HCT116 (cell line): ENCODE data around the gene FGD4. TPM values are rescaled to one million over a fixed set of nuclear protein-coding genes. Genes with fewer than 3 reads are reported as not detected.

Experiments used
- ATAC-seq: fragments of 200-7000 bp; cut with Tn5 transposase; 2 replicates; pipeline ENCODE4 v1.9.1; 2020; ENCODE audit warnings: mild to moderate bottlenecking, moderate library complexity
- BruUV-seq: library from RNA; stranded (reverse); fragments of 400-500 nt; replicated peaks from 2 replicates; lab custom pipeline; 2021; lab: Mats Ljungman, UMichigan
- CTCF ChIA-PET: fragments of 300-600 bp; sonication (Branson Sonifier 250); formaldehyde crosslinking; loops from one replicate; lab custom pipeline; 2021; ENCODE audit warnings: antibody characterized with exemption; lab: Charles Lee
- POLR2A ChIA-PET: fragments of 300-600, 350-600 bp; sonication (Branson Sonifier 250); formaldehyde crosslinking; loops from one replicate; lab custom pipeline; 2021; ENCODE audit warnings: antibody characterized with exemption; lab: Charles Lee
- RAD21 ChIA-PET, 2 experiments: fragments of 300-600 bp; sonication (Branson Sonifier 250); formaldehyde crosslinking; loops; one replicate each; lab custom pipeline; 2023; ENCODE audit warnings: low total read pairs in 2 of 2; ENCODE audit not compliant: uncharacterized antibody in 2 of 2, unreplicated experiment in 2 of 2, low non-redundant PET in 1 of 2; lab: Charles Lee
- DNase-seq: peaks from one replicate; pipeline ENCODE4 v3.0.0-alpha.2; 2010; ENCODE audit warnings: low read depth, low spot score
- H2AFZ ChIP-seq: fragments of 200-600 bp; shearing (Covaris generic), sonication (generic); 2 replicates; pipeline ENCODE4 v1.6.1; 2017; ENCODE audit warnings: low read depth, mixed run types, mixed read lengths, antibody characterized with exemption, low read length; ENCODE audit not compliant: poor library complexity, severe bottlenecking
- H3K27ac ChIP-seq: 2 replicates; pipeline ENCODE4 v1.5.1; 2012; ENCODE audit warnings: low read depth, low read length
- H3K27me3 ChIP-seq: fragments of 200-600 bp; sonication (generic); 2 replicates; pipeline ENCODE4 v1.6.1; 2016; ENCODE audit warnings: mixed run types, low read length, mixed read lengths; ENCODE audit not compliant: insufficient read depth
- H3K36me3 ChIP-seq, 2 experiments: fragments of 200-500 bp in 1 of 2; fragments of 200-600 bp in 1 of 2; sonication (Bioruptor generic) in 1 of 2; sonication (generic) in 1 of 2; 2 replicates each; pipeline versions ENCODE4 v1.5.1 to v1.6.1; 2014 to 2016; ENCODE audit warnings: low read length in 2 of 2, inconsistent platforms in 1 of 2, mixed read lengths in 1 of 2, mixed run types in 1 of 2; ENCODE audit not compliant: insufficient read depth in 2 of 2, control insufficient read depth in 1 of 2
- H3K4me1 ChIP-seq, 2 experiments: fragments of 200-600 bp in 1 of 2; sonication (generic) in 1 of 2; 2 replicates each; pipeline versions ENCODE4 v1.5.1 to v1.6.1; 2012 to 2017; ENCODE audit warnings: low read length in 2 of 2, inconsistent platforms in 1 of 2, mild to moderate bottlenecking in 1 of 2, mixed read lengths in 1 of 2, mixed run types in 1 of 2, moderate library complexity in 1 of 2; ENCODE audit not compliant: insufficient read depth in 2 of 2, control insufficient read depth in 1 of 2
- H3K4me2 ChIP-seq: fragments of 200-600 bp; sonication (generic); 2 replicates; pipeline ENCODE4 v1.6.1; 2017; ENCODE audit warnings: mixed run types, low read length, mixed read lengths
- H3K4me3 ChIP-seq, 2 experiments: fragments of 200-600 bp in 1 of 2; sonication (generic) in 1 of 2; replicated peaks in 1 of 2; 2 replicates each; pipeline ENCODE4 v1.5.1; 2011 to 2016; ENCODE audit warnings: low read length in 2 of 2, control low read depth in 1 of 2, low read depth in 1 of 2, mild to moderate bottlenecking in 1 of 2, mixed read lengths in 1 of 2, mixed run types in 1 of 2
- H3K79me2 ChIP-seq: fragments of 200-600 bp; sonication (generic); 2 replicates; pipeline ENCODE4 v1.6.1; 2017; ENCODE audit warnings: mild to moderate bottlenecking, mixed run types, low read length, moderate library complexity, mixed read lengths; ENCODE audit not compliant: insufficient read depth
- H3K9ac ChIP-seq: fragments of 200-600 bp; sonication (generic); 2 replicates; pipeline ENCODE4 v1.6.1; 2016; ENCODE audit warnings: low read length, mixed read lengths
- H3K9me2 ChIP-seq: fragments of 200-600 bp; sonication (generic), shearing (Covaris generic); 2 replicates; pipeline ENCODE4 v1.6.1; 2017; ENCODE audit warnings: mixed run types, mild to moderate bottlenecking, moderate library complexity; ENCODE audit not compliant: insufficient read depth
- H3K9me3 ChIP-seq, 2 experiments: fragments of 200-500 bp in 1 of 2; fragments of 200-600 bp in 1 of 2; sonication (Bioruptor generic) in 1 of 2; sonication (generic) in 1 of 2; 2 replicates each; pipeline ENCODE4 v1.6.1; 2014 to 2017; ENCODE audit warnings: low read length in 2 of 2, mixed read lengths in 2 of 2, inconsistent platforms in 1 of 2, low read depth in 1 of 2, mild to moderate bottlenecking in 1 of 2, mixed run types in 1 of 2, moderate library complexity in 1 of 2; ENCODE audit not compliant: control insufficient read depth in 1 of 2, insufficient read depth in 1 of 2
- H4K20me1 ChIP-seq: fragments of 200-600 bp; sonication (generic), shearing (Covaris generic); 2 replicates; pipeline ENCODE4 v1.6.1; 2017; ENCODE audit warnings: mixed run types, mild to moderate bottlenecking, moderate library complexity; ENCODE audit not compliant: insufficient read depth
- EGR1 ChIP-seq: IDR thresholded peaks from 2 replicates; pipeline ENCODE4 v1.6.1; 2012; ENCODE audit warnings: low read depth
- EZH2 ChIP-seq: fragments of 200-600 bp; sonication (generic); IDR thresholded peaks from 2 replicates; pipeline ENCODE4 v1.6.1; 2017; ENCODE audit warnings: antibody characterized with exemption, mixed run types
- SRF ChIP-seq: IDR thresholded peaks from 2 replicates; pipeline ENCODE4 v1.6.1; 2012; ENCODE audit warnings: low read depth
- TCF7L2 ChIP-seq: IDR thresholded peaks from 2 replicates; pipeline ENCODE4 v1.7.0; 2011; ENCODE audit warnings: borderline replicate concordance, inconsistent platforms; ENCODE audit not compliant: insufficient read depth, insufficient read length; ENCODE audit errors: extremely low read depth
- ZBTB33 ChIP-seq: IDR thresholded peaks from 2 replicates; pipeline ENCODE4 v1.6.1; 2011; ENCODE audit warnings: mild to moderate bottlenecking, low read length, moderate library complexity; ENCODE audit not compliant: insufficient replicate concordance; ENCODE audit errors: extremely low read depth
- intact Hi-C: fragments of 100-400 bp; cut with micrococcal nuclease; formaldehyde crosslinking; loops from 2 replicates; pipeline ENCODE4 v1.10.0; 2022
- total RNA-seq: library from RNA; stranded (reverse); gene quantifications from one replicate; pipeline ENCODE4 v1.2.1, GENCODE V29; 2021; ENCODE audit not compliant: unreplicated experiment

FGD4 gene
- total RNA-seq, 1 experiment from 2014 or later: 7.7 TPM

DNA sequence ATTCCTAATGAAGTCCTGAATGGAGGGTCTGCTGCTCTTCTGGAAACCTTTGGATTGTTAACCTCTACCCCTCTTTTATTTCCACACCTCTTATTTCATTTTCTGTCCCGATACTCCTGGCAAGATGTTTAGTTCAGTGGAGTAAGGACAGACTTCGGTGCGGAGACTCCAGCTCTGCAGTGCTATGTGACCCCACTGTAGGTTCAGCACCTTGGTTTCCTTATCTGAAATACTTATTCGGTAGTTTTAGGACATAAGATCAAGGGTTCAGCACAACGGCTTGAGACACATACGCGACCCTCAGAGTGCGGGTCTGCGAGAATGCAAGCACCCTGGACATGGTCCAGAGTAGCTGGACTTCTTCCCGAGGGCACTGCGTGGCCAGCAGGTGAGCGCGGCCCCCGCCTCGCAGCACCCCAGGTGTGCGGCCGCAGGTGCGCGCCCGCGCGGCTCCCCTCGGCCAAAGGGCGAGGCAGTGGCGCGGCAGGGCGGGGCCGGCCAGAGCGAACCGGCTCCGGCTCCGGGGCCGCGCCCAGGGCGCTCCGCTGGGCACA is 465 bp upstream of the FGD4 start:
- no TSS peak for BruUV-seq
- Histone ChIP-seq H4K20me1 (no peaks in the 10 kb centered on the region), H3K9ac (peak overlapping the region; percentile 66), H3K79me2 (peaks cover 18% of the 10 kb centered on the region), H3K9me3 (no peaks in the 10 kb centered on the region), H3K4me3 (peak overlapping the region; percentile 66 to 83), H3K27ac (peak overlapping the region; percentile 94), H3K4me1 (peaks cover 13 to 23% of the 10 kb centered on the region in 2 experiments), H3K27me3 (no peaks in the 10 kb centered on the region), H3K36me3 (no peaks in the 10 kb centered on the region), H3K9me2 (no peaks in the 10 kb centered on the region), H2AFZ (peak overlapping the region; percentile 86), H3K4me2 (peak overlapping the region; percentile 86)
- ChIA-PET POLR2A (interaction anchor here (0.7 kb wide), 1 partner anchor 287 kb away, joined by 3 read pairs; no protein-coding TSS in a partner anchor), CTCF (interaction anchor here (0.7 to 1.2 kb wide), 2 partner anchors 36 to 357 kb away, joined by 3 read pairs; partner anchors contain the start of gene YARS2), RAD21 (no interaction called here)
- ATAC-seq: no peak
- intact Hi-C loops: no loop called here
- DNase-seq: no peak
- TF ChIP-seq ZBTB33: no peak
- no peak for TF ChIP-seq EZH2
- TF ChIP-seq TCF7L2: peak; percentile 4

DNA sequence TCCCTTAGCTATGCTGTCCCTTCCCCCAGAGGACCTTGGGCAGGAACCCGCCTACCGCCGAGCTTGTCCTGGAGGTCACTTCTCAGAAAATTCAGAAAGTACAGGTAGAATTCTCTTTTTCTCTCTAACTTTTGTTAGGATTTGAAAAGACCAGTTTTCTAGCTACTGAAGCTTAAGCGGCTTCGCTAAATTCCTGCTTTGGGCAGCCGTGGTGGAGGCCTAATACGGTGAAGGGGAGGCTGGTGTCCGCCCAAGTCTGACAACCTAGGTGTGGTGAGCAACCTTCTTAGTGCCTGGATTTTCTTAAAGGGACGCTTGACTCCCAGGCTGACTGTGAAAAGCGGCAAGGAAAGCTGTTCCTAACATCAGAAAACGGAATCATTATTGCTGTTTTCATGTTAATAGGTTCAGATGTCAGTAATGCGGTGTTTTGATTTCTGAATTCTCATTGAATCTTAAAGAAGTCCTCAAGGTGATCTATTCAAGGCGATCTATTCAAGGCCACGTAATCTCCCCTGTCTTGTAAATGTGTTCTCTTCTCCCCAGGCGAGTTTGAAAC is 835 bp downstream of the FGD4 start:
- peaks cover 13 to 23% of the 10 kb centered on the region in 2 experiments for H3K4me1 ChIP-seq
- no peaks in the 10 kb centered on the region for H3K36me3 ChIP-seq
- TF ChIP-seq EGR1 (0 out of 2 replicates have a peak, but pooled peaks have one; percentile 33), SRF (0 out of 2 replicates have a peak, but pooled peaks have one; percentile 20), EZH2 (no peak)
- intact Hi-C loops: no loop called here
- peak overlapping the region; percentile 43 for H2AFZ ChIP-seq
- peak overlapping the region; percentile 94 for H3K27ac ChIP-seq
- CTCF ChIA-PET: interaction anchor here (0.6 kb wide), 1 partner anchor 22 kb away, joined by 3 read pairs; no protein-coding TSS in a partner anchor
- peak overlapping the region; percentile 66 to 83 for H3K4me3 ChIP-seq
- ATAC-seq (no peak; the same call in 1 of the 2 replicates), DNase-seq (peak; percentile 7)
- no peaks in the 10 kb centered on the region for H3K27me3 ChIP-seq
- POLR2A ChIA-PET: interaction anchor here (1.2 to 1.3 kb wide), 2 partner anchors 11 to 355 kb away, joined by 4 read pairs; no protein-coding TSS in a partner anchor
- peak overlapping the region; percentile 66 for H3K9ac ChIP-seq
- H4K20me1 ChIP-seq: no peaks in the 10 kb centered on the region
- H3K9me3 ChIP-seq: no peaks in the 10 kb centered on the region
- BruUV-seq: TSS peak; percentile 70
- peaks cover 22% of the 10 kb centered on the region for H3K79me2 ChIP-seq
- RAD21 ChIA-PET: no interaction called here
- H3K4me2 ChIP-seq: peak overlapping the region; percentile 86
- no peaks in the 10 kb centered on the region for H3K9me2 ChIP-seq
